Neural progenitor cell (in vitro differentiated cells): ENCODE data around the gene ID4. TPM values are rescaled to one million over a fixed set of nuclear protein-coding genes. Genes with fewer than 3 reads are reported as not detected.

Source experiments
- DNase-seq: peaks from one replicate; pipeline ENCODE4 v3.0.0-alpha.2; 2016; ENCODE audit warnings: low spot score
- H2AFZ ChIP-seq: fragments of 200-600 bp; sonication (generic); replicated peaks from 2 replicates; pipeline ENCODE4 v1.6.1; 2016; ENCODE audit warnings: antibody characterized with exemption
- H3F3A ChIP-seq: fragments of 200-600 bp; sonication (generic); 2 replicates; pipeline ENCODE4 v1.6.1; 2016; ENCODE audit warnings: antibody characterized with exemption, low read depth
- H3K27ac ChIP-seq: fragments of 200-600 bp; sonication (generic); 2 replicates; pipeline ENCODE4 v1.5.1; 2016; ENCODE audit warnings: mild to moderate bottlenecking
- H3K27me3 ChIP-seq: fragments of 200-600 bp; sonication (generic); 2 replicates; pipeline ENCODE4 v1.6.1; 2016; ENCODE audit warnings: mild to moderate bottlenecking, moderate library complexity
- H3K36me3 ChIP-seq: fragments of 200-600 bp; sonication (generic); 2 replicates; pipeline ENCODE4 v1.5.1; 2016
- H3K4me1 ChIP-seq: fragments of 200-600 bp; sonication (generic); 2 replicates; pipeline ENCODE4 v1.6.1; 2016; ENCODE audit warnings: mixed run types
- H3K4me2 ChIP-seq: fragments of 200-600 bp; sonication (generic); 2 replicates; pipeline ENCODE4 v1.6.1; 2016
- H3K4me3 ChIP-seq: fragments of 200-600 bp; sonication (generic); 2 replicates; pipeline ENCODE4 v1.5.1; 2016
- H3K79me2 ChIP-seq: fragments of 200-600 bp; sonication (generic); 2 replicates; pipeline ENCODE4 v1.6.1; 2016; ENCODE audit warnings: low read depth
- H3K9ac ChIP-seq: fragments of 200-600 bp; sonication (generic); 2 replicates; pipeline ENCODE4 v1.6.1; 2016
- H3K9me3 ChIP-seq: fragments of 200-600 bp; sonication (generic); 2 replicates; pipeline ENCODE4 v1.5.1; 2016; ENCODE audit warnings: low read depth
- H4K20me1 ChIP-seq: fragments of 200-600 bp; sonication (generic); 2 replicates; pipeline ENCODE4 v1.6.1; 2016; ENCODE audit warnings: low read depth
- H3K27ac Mint-ChIP-seq: 3 replicates; pipeline ENCODE4 v1.8.0; 2021; ENCODE audit warnings: mixed read lengths
- H3K27me3 Mint-ChIP-seq: 2 replicates; pipeline ENCODE4 v1.8.0; 2022; ENCODE audit warnings: low read depth, mild to moderate bottlenecking, inconsistent platforms, moderate library complexity, mixed read lengths; ENCODE audit not compliant: insufficient read depth
- H3K36me3 Mint-ChIP-seq: 3 replicates; pipeline ENCODE4 v1.8.0; 2021; ENCODE audit warnings: mixed read lengths
- H3K4me1 Mint-ChIP-seq: 3 replicates; pipeline ENCODE4 v1.8.0; 2021; ENCODE audit warnings: mixed read lengths
- H3K4me3 Mint-ChIP-seq: 3 replicates; pipeline ENCODE4 v1.8.0; 2021; ENCODE audit warnings: mild to moderate bottlenecking, moderate library complexity, mixed read lengths
- H3K9me3 Mint-ChIP-seq: 3 replicates; pipeline ENCODE4 v1.8.0; 2020; ENCODE audit warnings: mixed read lengths
- CTCF ChIP-seq: fragments of 200-600 bp; sonication (generic); IDR thresholded peaks from 2 replicates; pipeline ENCODE4 v1.5.1; 2017; ENCODE audit warnings: antibody characterized with exemption, mild to moderate bottlenecking
- EZH2 ChIP-seq: fragments of 200-600 bp; sonication (generic); IDR thresholded peaks from 2 replicates; pipeline ENCODE4 v1.6.1; 2017; ENCODE audit warnings: antibody characterized with exemption, mild to moderate bottlenecking, moderate library complexity
- EZH2phosphoT487 ChIP-seq: fragments of 200-600 bp; sonication (generic); IDR thresholded peaks from 2 replicates; pipeline ENCODE4 v1.6.1; 2017; ENCODE audit warnings: antibody characterized with exemption
- total RNA-seq: library from RNA; depleted of rRNA; stranded (reverse); fragments of >200 nt; gene quantifications from 2 replicates; pipeline ENCODE4 v1.2.3, GENCODE V29; 2015; ENCODE audit warnings: low replicate concordance

ID4 gene
- total RNA-seq, 1 donor from 2014 or later = 29.2 TPM

GRCh38 chr6:19838442-19839236, 1.5 kb downstream of the ID4 start:
- H3K27ac Mint-ChIP-seq = peak overlapping the region; percentile 81
- H3K27me3 Mint-ChIP-seq = peaks cover 7% of the 10 kb centered on the region
- peaks cover 41% of the 10 kb centered on the region for H3F3A ChIP-seq
- H3K9me3 ChIP-seq = no peaks in the 10 kb centered on the region
- H3K9me3 Mint-ChIP-seq = no peaks in the 10 kb centered on the region
- H3K27me3 ChIP-seq = peaks cover 16% of the 10 kb centered on the region
- peak overlapping the region; percentile 91 for H3K4me3 ChIP-seq
- H3K27ac ChIP-seq = peak overlapping the region; percentile 53
- peak; percentile 70 for DNase-seq
- peaks cover 55% of the 10 kb centered on the region for H3K79me2 ChIP-seq
- H4K20me1 ChIP-seq = peaks cover 22% of the 10 kb centered on the region
- peak overlapping the region; percentile 99 for H3K4me3 Mint-ChIP-seq
- peak overlapping the region; percentile 63 for H3K9ac ChIP-seq
- H3K36me3 ChIP-seq = no peaks in the 10 kb centered on the region
- peaks cover 56% of the 10 kb centered on the region for H3K4me1 Mint-ChIP-seq
- peaks cover 16% of the 10 kb centered on the region for H3K36me3 Mint-ChIP-seq
- H2AFZ ChIP-seq = peak overlapping the region; percentile 6
- H3K4me1 ChIP-seq = peaks cover 41% of the 10 kb centered on the region
- TF ChIP-seq CTCF (no peak), EZH2phosphoT487 (no peak), EZH2 (no peak)
- peak overlapping the region; percentile 96 for H3K4me2 ChIP-seq

GRCh38 chr6:19839237-19839546, 2.0 kb downstream of the ID4 start:
- peaks cover 7% of the 10 kb centered on the region for H3K27me3 Mint-ChIP-seq
- H3K4me3 Mint-ChIP-seq = peak overlapping the region; percentile 99
- peaks cover 61% of the 10 kb centered on the region for H3K4me1 Mint-ChIP-seq
- Histone ChIP-seq H3K36me3 (no peaks in the 10 kb centered on the region), H3F3A (peaks cover 41% of the 10 kb centered on the region), H3K27me3 (peaks cover 16% of the 10 kb centered on the region), H2AFZ (peak overlapping the region; percentile 6), H3K79me2 (peaks cover 55% of the 10 kb centered on the region), H3K9ac (peak overlapping the region; percentile 63), H3K4me1 (peaks cover 47% of the 10 kb centered on the region), H3K4me2 (peak overlapping the region; percentile 96), H3K4me3 (peak overlapping the region; percentile 91), H4K20me1 (peaks cover 22% of the 10 kb centered on the region), H3K27ac (no peak overlapping the region), H3K9me3 (no peaks in the 10 kb centered on the region)
- DNase-seq = no peak
- H3K36me3 Mint-ChIP-seq = peaks cover 17% of the 10 kb centered on the region
- TF ChIP-seq CTCF = no peak
- no peak for TF ChIP-seq EZH2phosphoT487
- TF ChIP-seq EZH2 = no peak
- no peaks in the 10 kb centered on the region for H3K9me3 Mint-ChIP-seq
- H3K27ac Mint-ChIP-seq = peak overlapping the region; percentile 81

- Mint-ChIP-seq H3K27ac (no peak overlapping the region), H3K4me3 (peak overlapping the region; percentile 99), H3K9me3 (no peaks in the 10 kb centered on the region), H3K36me3 (peaks cover 23% of the 10 kb centered on the region), H3K4me1 (peaks cover 60% of the 10 kb centered on the region), H3K27me3 (peaks cover 7% of the 10 kb centered on the region)
- H3K9ac ChIP-seq = no peak overlapping the region
- peaks cover 51% of the 10 kb centered on the region for H3K4me1 ChIP-seq
- H3K27me3 ChIP-seq = peaks cover 16% of the 10 kb centered on the region
- H4K20me1 ChIP-seq = peaks cover 22% of the 10 kb centered on the region
- H2AFZ ChIP-seq = no peak overlapping the region
- H3F3A ChIP-seq = peaks cover 41% of the 10 kb centered on the region
- peak overlapping the region; percentile 91 for H3K4me3 ChIP-seq
- DNase-seq = no peak
- no peaks in the 10 kb centered on the region for H3K9me3 ChIP-seq
- H3K27ac ChIP-seq = no peak overlapping the region
- peak overlapping the region; percentile 96 for H3K4me2 ChIP-seq
- peaks cover 55% of the 10 kb centered on the region for H3K79me2 ChIP-seq
- no peaks in the 10 kb centered on the region for H3K36me3 ChIP-seq
- TF ChIP-seq EZH2 = no peak
- TF ChIP-seq EZH2phosphoT487 = no peak
- TF ChIP-seq CTCF = no peak
These were observed 2.6 kb downstream of the ID4 start for GRCh38 chr6:19839788-19840187.
